Measurements from ENCODE around the gene CDH23.

GRCh38 chr10:71460615-71461014 lies 63.9 kb downstream of the CDH23 start:
- TF ChIP-seq CTCF (IDR thresholded peaks at IDR 0.05; ENCODE audit: poor library complexity, severe bottlenecking) (no peak), POLR2AphosphoS5 (IDR thresholded peaks at IDR 0.05) (no peak), EP300 (conservative IDR thresholded peaks at IDR 0.05; ENCODE audit: poor library complexity, severe bottlenecking) (no peak), RAD21 (conservative IDR thresholded peaks at IDR 0.05) (no peak), EZH2 (IDR thresholded peaks at IDR 0.05; ENCODE audit: borderline replicate concordance, insufficient read depth, low read length, poor library complexity, severe bottlenecking) (no peak), REST (IDR thresholded peaks at IDR 0.05; ENCODE audit: borderline replicate concordance) (no peak), TAF1 (IDR thresholded peaks at IDR 0.05; ENCODE audit: low read depth) (no peak), MXI1 (conservative IDR thresholded peaks at IDR 0.05; ENCODE audit: poor library complexity, severe bottlenecking) (no peak), SMC3 (conservative IDR thresholded peaks at IDR 0.05; ENCODE audit: poor library complexity) (no peak)

All from neural cell (in vitro differentiated cells).